OCI-LY7 (cell line): ENCODE data around the gene CMIP. TPM values are rescaled to one million over a fixed set of nuclear protein-coding genes. Genes with fewer than 3 reads are reported as not detected.

Experiments used
- BruUV-seq: library from RNA; stranded (reverse); fragments of 400-500 nt; replicated peaks from 2 replicates; lab custom pipeline; 2021; lab: Mats Ljungman, UMichigan
- CTCF ChIA-PET: fragments of 300-600 bp; sonication (Branson Sonifier 250); formaldehyde crosslinking; loops from one replicate; lab custom pipeline; 2022; ENCODE audit warnings: antibody characterized with exemption; ENCODE audit not compliant: unreplicated experiment; lab: Charles Lee
- POLR2A ChIA-PET: fragments of 300-600 bp; sonication (Branson Sonifier 250); formaldehyde crosslinking; loops from one replicate; lab custom pipeline; 2022; ENCODE audit warnings: antibody characterized with exemption; lab: Charles Lee
- DNase-seq: peaks from one replicate; pipeline ENCODE4 v3.0.0-alpha.2; 2015; ENCODE audit warnings: low spot score
- H2AFZ ChIP-seq: fragments of 200-600 bp; sonication (generic), shearing (Covaris generic); 2 replicates; pipeline ENCODE4 v1.6.1; 2014; ENCODE audit warnings: mild to moderate bottlenecking, antibody characterized with exemption, low read length, moderate library complexity
- H3K27ac ChIP-seq: fragments of 200-600 bp; sonication (generic); 2 replicates; pipeline ENCODE4 v1.5.1; 2014; ENCODE audit warnings: mixed run types, low read depth, mild to moderate bottlenecking, moderate library complexity, low read length, inconsistent platforms; ENCODE audit not compliant: poor library complexity, severe bottlenecking
- H3K36me3 ChIP-seq: fragments of 200-600 bp; sonication (generic); 2 replicates; pipeline ENCODE4 v1.6.1; 2014; ENCODE audit warnings: mild to moderate bottlenecking, antibody characterized with exemption, low read length, moderate library complexity, mixed read lengths; ENCODE audit not compliant: insufficient read depth
- H3K4me1 ChIP-seq: fragments of 200-600 bp; sonication (generic); 2 replicates; pipeline ENCODE4 v1.5.1; 2014; ENCODE audit warnings: mild to moderate bottlenecking, low read length; ENCODE audit not compliant: insufficient read depth, poor library complexity, severe bottlenecking
- H3K4me2 ChIP-seq: fragments of 200-600 bp; sonication (generic); 2 replicates; pipeline ENCODE4 v1.6.1; 2014; ENCODE audit warnings: mild to moderate bottlenecking, low read length
- H3K4me3 ChIP-seq: fragments of 200-600 bp; sonication (generic); 2 replicates; pipeline ENCODE4 v1.5.1; 2014; ENCODE audit warnings: mild to moderate bottlenecking, low read depth, low read length; ENCODE audit not compliant: poor library complexity, severe bottlenecking
- H3K79me2 ChIP-seq: fragments of 200-600 bp; sonication (generic); 2 replicates; pipeline ENCODE4 v1.6.1; 2016; ENCODE audit warnings: low read depth, mild to moderate bottlenecking, low read length, moderate library complexity, mixed read lengths; ENCODE audit not compliant: insufficient read depth
- H3K9me2 ChIP-seq: fragments of 200-600 bp; sonication (generic); 2 replicates; pipeline ENCODE4 v1.6.1; 2016; ENCODE audit warnings: mild to moderate bottlenecking, low read length, mixed read lengths; ENCODE audit not compliant: insufficient read depth
- H3K9me3 ChIP-seq: fragments of 200-600 bp; sonication (generic); 2 replicates; pipeline ENCODE4 v1.6.1; 2014; ENCODE audit warnings: mild to moderate bottlenecking, mixed run types, low read length, mixed read lengths
- H4K20me1 ChIP-seq: fragments of 200-600 bp; sonication (generic); 2 replicates; pipeline ENCODE4 v1.6.1; 2014; ENCODE audit warnings: mild to moderate bottlenecking, antibody characterized with exemption, low read length, moderate library complexity, mixed read lengths; ENCODE audit not compliant: insufficient read depth
- EZH2phosphoT487 ChIP-seq: fragments of 200-600 bp; sonication (generic); IDR thresholded peaks from 2 replicates; pipeline ENCODE4 v1.6.1; 2018; ENCODE audit warnings: low read depth, borderline replicate concordance, mild to moderate bottlenecking, mixed run types, antibody characterized with exemption, low read length, moderate library complexity, mixed read lengths
- intact Hi-C: fragments of 100-400 bp; cut with micrococcal nuclease; formaldehyde crosslinking; loops from one replicate; pipeline ENCODE4 v1.10.0; 2022; ENCODE audit not compliant: unreplicated experiment
- total RNA-seq, 2 experiments: library from RNA; depleted of rRNA in 1 of 2; stranded (reverse); fragments of >200 nt in 1 of 2; shearing (Covaris generic) in 1 of 2; gene quantifications; 2 replicates each; pipeline ENCODE4 v1.2.3, GENCODE V29; 2014 to 2022
- TF ChIP-seq, protein P1 (sequence below): fragments of 200-600 bp; sonication (generic); conservative IDR thresholded peaks from 2 replicates; pipeline ENCODE4 v1.5.1; 2014; ENCODE audit warnings: mild to moderate bottlenecking, antibody characterized with exemption, low read length, moderate library complexity, mixed read lengths

Gene CMIP
- total RNA-seq, 2 experiments from 2014 or later = 15.4 to 70.3 TPM

DNA sequence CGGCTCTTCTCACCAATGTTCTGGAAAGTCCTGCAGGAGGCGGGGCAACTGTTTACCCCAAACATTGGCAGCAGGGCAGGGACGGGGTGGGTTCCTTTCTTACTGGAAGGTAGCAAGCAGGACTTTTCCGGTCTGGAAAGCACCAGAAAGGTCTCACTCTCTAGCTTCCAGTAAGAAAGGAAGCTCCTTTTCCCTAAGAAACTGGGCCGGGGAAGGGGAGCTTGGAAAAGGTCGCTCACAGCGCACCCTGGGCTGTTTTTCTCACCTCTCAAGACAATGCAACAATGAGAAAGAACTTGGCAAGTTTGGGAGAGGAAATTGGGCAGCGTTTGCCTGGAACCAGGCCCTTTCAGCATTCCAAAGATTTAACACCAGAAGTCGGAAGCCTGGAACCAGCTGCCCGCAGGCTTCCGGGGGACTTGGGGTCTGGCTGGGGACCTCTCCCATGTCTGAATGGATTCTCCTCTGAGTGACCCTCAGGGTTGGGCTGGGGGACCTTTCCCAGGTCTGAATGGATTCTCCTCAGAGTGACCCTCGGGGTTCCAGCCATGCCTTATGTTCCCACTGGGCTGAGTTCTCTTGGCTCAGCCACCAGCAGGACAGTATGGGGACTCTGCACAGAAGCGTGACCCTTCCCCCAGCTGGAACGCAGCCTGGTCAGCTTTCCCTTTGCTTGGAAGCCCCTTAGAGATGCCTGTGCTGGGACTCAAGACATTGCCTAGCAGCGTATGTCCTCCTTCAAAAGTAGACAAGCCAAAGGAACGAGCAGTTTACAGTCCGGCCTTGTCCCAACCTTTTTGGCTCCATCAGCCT lies 167.9 kb downstream of the CMIP start:
- H3K4me1 ChIP-seq = peaks cover 49% of the 10 kb centered on the region
- no peaks in the 10 kb centered on the region for H3K79me2 ChIP-seq
- no peak overlapping the region for H2AFZ ChIP-seq
- TF ChIP-seq, protein P1, sequence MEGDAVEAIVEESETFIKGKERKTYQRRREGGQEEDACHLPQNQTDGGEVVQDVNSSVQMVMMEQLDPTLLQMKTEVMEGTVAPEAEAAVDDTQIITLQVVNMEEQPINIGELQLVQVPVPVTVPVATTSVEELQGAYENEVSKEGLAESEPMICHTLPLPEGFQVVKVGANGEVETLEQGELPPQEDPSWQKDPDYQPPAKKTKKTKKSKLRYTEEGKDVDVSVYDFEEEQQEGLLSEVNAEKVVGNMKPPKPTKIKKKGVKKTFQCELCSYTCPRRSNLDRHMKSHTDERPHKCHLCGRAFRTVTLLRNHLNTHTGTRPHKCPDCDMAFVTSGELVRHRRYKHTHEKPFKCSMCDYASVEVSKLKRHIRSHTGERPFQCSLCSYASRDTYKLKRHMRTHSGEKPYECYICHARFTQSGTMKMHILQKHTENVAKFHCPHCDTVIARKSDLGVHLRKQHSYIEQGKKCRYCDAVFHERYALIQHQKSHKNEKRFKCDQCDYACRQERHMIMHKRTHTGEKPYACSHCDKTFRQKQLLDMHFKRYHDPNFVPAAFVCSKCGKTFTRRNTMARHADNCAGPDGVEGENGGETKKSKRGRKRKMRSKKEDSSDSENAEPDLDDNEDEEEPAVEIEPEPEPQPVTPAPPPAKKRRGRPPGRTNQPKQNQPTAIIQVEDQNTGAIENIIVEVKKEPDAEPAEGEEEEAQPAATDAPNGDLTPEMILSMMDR = no peak
- no peak for TF ChIP-seq EZH2phosphoT487
- intact Hi-C loops = no loop called here
- no peak overlapping the region for H3K4me3 ChIP-seq
- no peak for DNase-seq
- POLR2A ChIA-PET = interaction anchor here (0.5 kb wide), 1 partner anchor 12 kb away, joined by 4 read pairs; no protein-coding TSS in a partner anchor
- no peak overlapping the region for H3K4me2 ChIP-seq
- no peaks in the 10 kb centered on the region for H4K20me1 ChIP-seq
- H3K9me3 ChIP-seq = no peaks in the 10 kb centered on the region
- no peaks in the 10 kb centered on the region for H3K9me2 ChIP-seq
- BruUV-seq = no TSS peak
- H3K27ac ChIP-seq = no peak overlapping the region
- CTCF ChIA-PET = no interaction called here
- peaks cover 21% of the 10 kb centered on the region; the same call in 1 of the 2 replicates for H3K36me3 ChIP-seq

DNA sequence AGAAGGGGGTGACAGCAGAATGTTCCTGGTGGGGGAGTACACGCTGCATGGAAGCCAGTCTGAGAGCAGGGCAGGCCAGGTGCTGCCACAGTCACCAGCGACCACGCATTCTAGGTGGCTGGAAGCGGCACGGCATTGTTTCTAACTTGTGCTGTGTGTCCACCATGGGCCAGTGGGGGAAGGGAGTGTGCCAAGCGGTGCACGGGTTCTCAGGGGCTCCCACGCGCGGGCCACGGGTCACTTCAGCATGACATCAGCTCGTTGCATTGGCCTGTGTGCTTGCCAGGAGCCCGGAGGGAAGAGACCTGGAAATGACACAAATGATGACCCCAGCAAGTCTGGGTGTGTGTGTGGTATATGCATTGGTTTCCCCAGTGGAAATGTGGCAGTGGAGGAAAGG lies 169.6 kb downstream of the CMIP start:
- H3K9me3 ChIP-seq = no peaks in the 10 kb centered on the region
- no peak overlapping the region for H3K4me3 ChIP-seq
- H3K27ac ChIP-seq = no peak overlapping the region
- no peak overlapping the region for H3K4me2 ChIP-seq
- H2AFZ ChIP-seq = no peak overlapping the region
- DNase-seq = no peak
- no peaks in the 10 kb centered on the region for H3K79me2 ChIP-seq
- peaks cover 8% of the 10 kb centered on the region; the same call in 1 of the 2 replicates for H3K36me3 ChIP-seq
- TF ChIP-seq, protein P1 = no peak
- TF ChIP-seq EZH2phosphoT487 = no peak
- H3K9me2 ChIP-seq = no peaks in the 10 kb centered on the region
- ChIA-PET CTCF (no interaction called here), POLR2A (no interaction called here)
- BruUV-seq = no TSS peak
- H4K20me1 ChIP-seq = no peaks in the 10 kb centered on the region
- intact Hi-C loops = no loop called here
- H3K4me1 ChIP-seq = peaks cover 33% of the 10 kb centered on the region
